Smooth muscle cell of the brain vasculature (primary cell): ENCODE data around the gene ARMC2.

ENCODE experiments used
- DNase-seq: peaks from one replicate; pipeline ENCODE4 v3.0.0-alpha.2; 2012; ENCODE audit warnings: low read depth, low spot score

ARMC2 gene

DNA sequence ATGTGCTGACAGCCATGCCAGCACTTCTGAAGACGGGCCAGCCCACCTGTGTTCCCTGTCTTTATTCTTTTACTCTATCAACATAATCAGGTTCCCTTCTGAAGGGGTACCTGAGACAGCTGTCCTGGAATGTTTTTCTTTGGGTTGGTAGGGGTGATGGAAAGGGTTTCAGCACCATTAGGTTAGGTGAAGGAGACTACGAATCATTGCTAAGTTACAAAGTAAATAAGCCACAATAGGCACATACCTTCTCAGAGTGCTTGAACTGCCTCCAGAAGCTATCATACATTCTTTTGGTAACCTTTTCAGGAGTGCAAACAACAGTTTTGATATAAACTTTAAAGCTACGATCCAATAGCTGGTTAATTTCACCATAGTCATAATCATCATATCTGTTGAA, 140.1 kb downstream of the ARMC2 start:
- DNase-seq, result no peak

DNA sequence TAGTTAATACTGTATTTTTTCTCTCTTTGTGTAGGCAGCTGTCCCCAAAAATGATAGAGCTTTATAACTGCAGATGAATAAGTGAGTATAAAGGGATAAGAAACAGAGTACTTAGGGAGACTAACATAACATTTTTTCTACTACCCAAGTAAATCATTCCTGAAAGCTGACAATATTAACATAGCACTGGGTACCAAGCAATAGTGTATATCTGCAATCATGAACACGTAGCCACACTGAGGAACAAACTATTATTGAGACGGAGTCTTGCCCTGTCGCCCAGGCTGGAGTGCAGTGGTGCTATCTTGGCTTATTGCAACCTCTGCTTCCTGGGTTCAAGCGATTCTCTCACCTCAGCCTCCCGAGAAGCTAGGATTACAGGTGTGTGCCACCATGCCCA, 140.5 kb downstream of the ARMC2 start:
- DNase-seq, result no peak

DNA sequence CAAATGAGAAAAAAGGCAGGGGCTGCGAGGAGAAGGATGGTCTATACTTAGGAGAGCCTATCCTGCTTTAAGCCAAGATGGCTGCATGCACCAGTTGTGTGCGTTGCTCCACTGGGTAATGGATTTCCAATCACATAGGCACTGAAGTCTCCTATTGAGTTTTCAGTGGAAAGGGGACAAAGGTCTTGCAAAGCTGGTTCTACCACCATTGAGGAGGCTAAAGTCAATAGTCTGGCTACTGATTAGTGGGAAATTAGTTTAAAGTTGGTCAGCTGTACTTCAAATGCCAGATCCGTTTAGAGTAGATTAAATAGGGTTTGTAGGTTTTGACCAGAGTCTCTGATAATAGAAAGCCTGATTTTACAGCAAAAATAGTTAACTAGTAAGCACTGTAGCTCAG, 141.5 kb downstream of the ARMC2 start:
- no peak for DNase-seq

DNA sequence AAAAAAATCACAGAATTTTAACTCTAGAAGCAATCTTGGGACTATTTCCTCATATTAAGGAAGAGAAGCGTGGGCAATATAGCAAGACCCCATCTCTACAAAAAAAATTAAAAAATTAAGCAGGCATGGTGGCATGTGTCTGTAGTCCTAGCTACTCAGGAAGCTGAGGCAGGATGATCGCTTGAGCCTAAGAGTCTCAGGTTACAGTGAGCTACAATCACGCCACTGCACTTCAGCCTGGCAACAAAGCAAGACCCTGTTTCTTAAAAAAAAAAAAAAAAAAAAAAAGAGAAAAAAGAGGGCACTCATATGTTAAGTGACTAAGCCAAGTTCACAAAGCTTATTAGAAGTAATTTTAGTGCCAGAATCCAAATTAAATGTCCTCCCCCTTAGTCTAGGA, 145.7 kb downstream of the ARMC2 start:
- no peak for DNase-seq

DNA sequence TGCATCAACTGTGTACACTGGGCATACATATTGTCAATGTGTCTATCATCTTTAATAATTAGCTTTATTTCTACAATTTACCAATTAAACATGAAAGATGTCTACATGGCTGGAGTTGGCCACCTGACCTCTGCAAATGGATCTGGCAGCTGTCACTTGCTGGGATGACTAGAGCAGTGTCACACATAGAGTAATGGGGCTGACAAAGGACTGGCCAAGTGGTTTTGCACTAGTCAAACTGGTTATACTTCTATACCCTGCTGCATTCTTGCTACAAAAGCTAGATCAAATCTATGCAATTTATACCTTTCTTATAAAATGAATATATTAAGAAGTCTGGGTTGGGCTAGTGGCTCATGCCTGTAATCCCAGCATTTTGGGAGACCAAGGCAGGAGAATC, 147.1 kb downstream of the ARMC2 start:
- no peak for DNase-seq

DNA sequence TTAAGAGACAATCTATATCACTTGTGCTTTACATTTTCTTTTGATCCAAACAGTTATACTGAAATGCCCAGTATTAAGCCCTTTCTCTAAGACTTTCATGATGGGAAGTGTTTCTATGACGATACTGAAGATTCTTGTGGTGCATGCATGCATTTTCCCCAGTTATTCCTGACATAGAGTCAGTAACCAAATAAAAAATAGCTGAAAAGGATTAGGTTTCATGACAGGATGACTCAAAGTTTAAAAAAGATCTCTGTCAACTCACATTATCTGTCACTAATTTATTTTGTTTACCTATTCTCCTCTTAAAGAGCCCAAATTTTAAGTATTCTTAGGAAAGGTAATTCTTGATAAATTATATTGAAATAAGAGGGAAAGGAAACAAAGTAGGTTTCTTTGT, 148.0 kb downstream of the ARMC2 start:
- DNase-seq, result no peak

DNA sequence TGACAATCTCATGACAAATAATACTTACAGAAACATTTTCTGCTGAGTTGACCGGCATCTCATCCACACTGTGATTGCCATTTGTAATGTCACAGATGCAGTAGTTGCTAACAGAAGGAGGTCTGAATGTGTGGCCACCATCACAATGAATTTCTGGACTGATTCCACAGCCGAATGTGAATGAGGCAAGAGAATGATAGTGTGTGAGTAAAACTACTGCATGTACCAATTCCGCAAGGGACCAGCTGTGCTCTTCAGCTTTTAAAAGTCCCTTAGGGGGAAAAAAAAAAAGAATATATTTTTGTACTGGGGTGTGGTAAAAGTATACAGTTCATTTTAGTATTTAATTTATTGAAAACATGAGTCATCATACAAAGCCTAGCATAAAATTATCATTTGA, 150.3 kb downstream of the ARMC2 start:
- no peak for DNase-seq

DNA sequence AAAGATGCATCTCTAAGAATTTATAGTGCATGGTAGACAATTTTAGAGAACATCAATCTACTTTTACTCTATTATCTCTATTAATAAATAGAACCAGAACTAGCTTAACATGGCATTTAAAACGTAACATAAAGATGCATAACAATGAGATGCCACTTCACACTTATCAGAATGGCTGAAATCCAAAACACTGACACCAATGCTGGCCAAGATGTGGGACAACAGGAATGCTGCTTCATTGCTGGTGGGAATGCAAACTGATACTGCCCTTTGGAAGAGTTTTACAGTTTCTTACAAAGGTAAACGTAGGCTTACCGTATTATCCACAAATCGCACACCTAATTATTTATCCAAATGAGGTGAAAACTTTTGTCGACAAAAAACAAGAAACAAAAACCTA, 151.2 kb downstream of the ARMC2 start:
- no peak for DNase-seq

DNA sequence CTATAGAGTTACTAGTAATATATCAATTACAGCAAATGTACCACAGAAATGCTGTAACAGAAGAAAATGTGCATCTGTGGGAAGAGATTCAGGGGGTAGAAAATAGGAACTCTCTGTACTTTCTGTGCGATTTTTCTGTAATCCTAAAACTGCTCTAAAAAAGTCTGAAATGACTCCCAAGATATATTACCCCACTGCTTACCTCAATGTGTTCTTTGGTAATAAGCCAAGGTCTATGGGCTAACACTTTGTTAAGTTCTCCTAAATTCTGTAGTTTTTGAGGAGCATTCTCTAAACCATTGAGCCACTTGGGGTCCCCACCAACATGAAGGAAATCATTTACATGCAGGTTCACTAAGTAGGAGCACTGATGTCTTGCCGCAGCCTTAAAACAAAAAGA, 152.1 kb downstream of the ARMC2 start:
- DNase-seq, result no peak

DNA sequence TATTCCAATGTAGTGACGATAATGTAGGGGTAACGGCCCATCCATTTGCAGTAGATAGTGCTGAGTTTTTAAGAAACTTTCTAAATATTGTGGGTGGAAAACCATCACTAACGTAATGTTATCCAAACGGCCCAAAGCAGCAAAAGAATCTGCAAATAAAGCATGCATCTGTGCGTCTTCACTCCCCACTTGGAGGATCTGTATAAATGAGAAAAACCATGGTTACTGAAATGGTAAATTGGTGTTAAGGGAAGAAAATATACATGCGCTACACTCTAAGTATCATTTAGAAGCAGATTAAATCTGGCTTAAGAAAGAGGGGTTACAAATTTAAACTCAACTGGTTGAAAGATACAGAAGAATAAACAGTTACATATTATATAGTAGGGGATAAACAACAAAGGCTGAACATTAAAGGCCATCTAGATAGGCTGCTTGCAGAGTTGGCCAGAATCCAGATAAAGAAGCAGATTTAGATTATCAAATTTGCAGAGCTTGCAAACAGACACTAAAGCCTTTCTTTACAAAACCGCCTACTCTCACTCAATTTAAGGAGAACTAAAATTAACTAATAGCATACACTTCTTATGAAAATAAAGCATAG, 153.2 kb downstream of the ARMC2 start:
- DNase-seq, result no peak

DNA sequence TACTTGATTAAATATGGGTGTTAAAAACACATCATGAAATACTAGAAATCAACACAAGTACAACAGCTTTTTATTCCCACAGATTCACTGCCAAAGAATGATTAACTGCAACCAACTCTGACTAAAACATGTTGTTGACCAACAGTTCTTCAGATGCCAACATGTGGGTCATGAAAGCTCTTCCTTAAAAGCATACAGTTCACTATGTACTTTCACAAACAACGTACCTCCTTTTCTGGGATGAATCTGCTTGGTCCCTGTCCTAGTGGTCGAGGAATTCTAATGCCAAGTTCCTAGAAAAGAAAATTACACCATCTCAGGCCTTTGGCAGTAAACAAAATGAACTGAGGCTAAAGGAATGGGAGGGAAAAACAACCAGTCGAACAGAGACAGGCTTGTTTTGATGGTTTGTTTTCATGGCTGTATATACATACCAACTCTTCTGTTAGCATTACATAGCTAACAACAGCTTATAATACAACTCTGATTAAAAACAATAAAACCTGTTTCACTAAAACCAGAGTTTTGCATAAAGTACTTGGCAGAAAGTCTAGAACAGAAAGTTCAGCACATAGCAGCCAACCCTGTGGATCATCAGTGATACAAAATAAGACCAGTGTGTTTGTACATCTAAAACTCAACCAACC, 154.0 kb downstream of the ARMC2 start:
- DNase-seq, result no peak

DNA sequence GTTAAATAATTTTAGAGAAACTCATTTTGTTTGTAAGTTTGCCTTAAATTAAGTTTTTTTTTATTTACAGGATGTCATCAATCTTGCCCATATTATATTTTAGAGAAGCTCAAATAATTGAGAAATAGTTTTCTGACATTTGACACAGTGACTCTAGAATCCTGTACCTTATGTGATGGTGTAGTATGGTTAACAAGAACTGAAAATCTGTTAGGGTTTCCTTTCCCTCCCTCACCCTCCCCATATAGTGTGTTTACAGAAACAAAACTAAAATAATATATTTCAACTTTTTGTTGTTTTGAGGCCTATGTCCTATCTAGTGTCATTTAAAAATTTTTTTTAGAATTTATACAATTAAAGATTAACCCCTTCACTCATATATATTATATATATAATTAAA, 154.7 kb downstream of the ARMC2 start:
- DNase-seq, result no peak

DNA sequence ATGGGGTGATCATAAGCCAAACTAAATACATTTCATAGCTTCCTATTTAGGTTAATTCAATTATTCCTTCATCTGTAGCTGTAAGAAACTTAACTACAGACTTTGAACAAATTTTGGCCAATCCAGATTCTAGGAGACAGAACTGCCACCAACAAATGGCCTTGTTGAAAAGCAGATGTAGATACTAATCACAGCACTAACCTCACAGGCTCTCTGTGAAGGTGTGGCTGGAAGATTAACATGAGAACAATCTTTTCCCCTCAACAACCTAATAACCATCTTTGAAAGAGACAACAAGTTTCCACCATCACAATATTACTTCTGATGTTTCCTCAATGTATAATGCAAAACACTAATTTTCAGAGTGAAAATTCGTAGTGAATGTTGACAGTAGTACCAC, 158.6 kb downstream of the ARMC2 start:
- no peak for DNase-seq

DNA sequence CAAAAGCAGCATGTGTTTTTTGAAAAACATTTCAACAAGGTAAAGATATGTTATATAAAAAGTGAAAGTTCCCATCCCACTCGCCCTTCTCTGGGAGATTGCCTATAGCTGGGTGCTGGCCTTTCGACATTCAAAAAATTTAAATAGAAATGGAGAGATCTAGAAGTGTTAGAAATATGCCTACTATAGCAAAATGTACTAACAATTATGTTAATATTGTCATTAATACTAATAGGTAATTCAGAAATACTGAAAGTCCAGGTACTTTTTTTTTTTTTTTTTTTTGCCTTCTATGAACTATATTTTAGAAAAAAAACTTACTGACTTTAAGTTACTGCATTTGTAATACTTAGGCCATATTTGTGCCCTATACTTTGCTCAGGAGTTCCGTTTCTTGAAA, 159.3 kb downstream of the ARMC2 start:
- no peak for DNase-seq

DNA sequence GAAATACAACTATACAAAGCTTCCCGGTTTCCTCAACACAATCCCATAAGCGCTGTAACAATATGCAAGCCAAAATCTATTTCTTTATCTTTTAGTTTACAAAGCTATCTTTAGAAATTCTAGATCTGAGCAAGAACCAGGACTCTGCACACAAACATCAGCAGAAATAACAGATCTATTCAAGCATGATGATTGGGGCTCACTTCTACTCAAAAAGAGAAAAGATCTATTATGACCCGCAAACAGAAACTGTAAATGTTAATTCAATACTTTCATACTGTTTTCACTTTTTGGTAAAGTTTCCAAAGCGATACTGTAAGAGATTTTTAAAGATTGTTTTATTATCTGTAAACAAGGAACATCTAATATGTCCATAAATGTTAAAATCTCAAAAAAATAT, 159.8 kb downstream of the ARMC2 start:
- DNase-seq, result no peak

DNA sequence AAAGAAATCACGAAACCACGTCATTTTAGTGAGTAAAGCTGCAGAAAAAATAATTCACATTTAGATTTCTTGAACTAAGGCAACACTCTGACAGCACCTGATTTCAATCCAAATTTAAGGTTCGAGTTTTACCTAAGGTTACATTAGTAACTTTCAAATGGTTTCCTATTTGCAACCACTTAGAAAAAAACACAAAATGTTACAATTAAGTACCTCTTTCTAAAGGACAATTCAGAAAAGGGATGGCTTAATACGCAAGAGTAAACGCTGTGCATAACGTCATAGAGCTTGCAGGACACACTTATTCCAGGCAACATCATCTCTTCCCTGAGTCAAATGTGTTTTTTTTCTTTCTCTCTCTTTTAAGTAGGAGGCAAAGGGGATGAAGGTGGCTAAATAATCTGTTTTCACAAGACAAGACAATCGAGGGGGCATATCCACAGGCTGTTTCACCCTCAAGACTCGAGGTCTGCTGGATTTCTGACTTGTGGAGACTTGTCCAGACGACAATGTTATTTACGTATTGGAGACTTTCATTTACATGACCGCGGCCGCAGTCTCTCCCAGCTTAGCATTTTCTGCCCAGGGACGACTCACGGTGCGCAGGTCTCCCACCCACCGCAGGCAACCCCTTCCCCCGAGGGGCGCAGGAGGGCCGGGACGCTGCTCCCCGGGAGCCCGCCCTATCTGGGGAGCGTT, 160.5 kb downstream of the ARMC2 start:
- no peak for DNase-seq

DNA sequence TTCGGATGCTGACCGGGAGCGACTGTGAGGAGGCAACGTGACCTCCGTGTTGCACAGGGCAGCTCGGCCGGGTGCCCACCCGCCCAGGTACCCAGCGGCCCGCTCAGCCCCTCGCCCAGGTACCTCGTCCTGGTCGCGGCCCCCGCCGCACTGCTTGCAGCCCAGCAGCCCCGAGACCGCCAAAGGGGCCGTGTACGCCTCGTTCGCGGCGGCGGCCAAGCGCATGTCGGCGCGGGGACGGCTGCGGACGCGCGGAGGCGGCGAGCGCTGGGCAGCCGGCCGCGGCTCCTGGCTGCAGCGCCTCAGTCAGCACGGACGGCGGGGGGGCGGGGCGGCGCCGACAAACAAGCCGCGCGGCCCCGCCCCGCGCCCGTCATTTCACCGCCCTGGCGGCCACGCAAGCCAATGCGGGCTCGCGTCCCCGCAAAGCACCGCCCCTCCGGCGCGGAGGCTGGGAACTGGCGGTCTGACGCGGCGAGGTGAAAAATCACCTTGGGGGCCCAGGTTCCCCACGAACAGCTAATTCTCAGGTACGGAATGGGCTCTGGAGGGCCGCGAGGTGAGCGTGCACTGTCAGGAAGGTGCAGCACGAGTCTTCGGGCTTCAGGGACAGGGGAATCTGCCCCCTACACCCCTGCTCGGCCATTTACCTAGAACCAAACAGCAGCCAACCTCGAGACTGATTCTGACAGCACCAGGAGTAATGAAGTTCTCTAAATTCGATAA, 161.2 kb downstream of the ARMC2 start:
- DNase-seq, result peak; percentile 73

DNA sequence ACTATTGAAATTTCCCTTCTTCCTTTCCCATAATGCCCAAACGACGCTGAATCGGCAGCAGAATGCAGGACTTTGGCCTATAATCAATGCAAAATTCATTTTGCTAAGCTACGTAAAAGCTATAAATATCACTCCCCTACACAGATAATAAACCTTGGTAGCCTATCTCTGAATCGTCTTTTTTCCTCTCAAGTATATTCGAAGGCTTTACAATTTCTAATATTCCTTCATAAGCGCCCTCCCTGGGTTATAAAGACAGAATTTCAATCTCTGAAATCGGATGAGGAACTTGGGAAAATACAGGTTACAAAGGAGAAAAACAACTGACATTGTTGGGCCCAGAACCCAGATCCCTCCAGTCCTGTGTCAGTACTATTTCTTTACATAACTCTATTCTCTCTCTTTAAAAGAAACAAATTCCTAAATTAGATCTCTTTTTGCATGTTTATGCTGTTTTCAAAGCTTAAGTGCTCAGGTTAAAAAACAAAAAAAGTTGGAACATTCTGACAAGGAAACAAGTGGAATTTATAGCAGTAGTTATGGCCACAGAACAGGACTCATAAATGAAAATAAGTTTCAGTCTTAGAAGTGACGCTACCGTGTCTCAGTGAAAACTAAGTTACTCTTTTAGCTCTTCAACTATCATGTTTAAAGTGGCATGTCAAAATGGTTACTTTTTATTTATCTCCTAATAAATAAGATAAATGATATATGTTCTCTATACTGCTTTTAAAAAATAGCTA, 161.9 kb downstream of the ARMC2 start:
- no peak for DNase-seq

DNA sequence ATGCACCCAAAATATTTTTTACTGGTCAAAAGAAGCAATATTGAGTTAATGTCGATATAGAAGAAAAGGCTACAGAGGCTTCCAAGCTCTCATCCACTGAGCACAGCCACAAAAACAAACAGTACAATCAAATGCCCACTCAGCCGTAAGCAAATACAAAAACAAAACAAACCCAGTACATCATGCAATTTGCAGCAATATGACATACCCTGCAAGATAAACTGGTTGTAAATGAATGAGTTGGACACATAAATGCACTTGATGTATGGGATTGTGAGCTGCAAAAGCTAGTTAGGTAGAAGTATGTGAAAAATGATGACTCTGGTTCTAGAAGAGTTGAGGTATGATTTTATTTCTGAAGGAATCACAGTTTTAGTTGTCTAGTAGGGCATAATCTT, 162.5 kb downstream of the ARMC2 start:
- no peak for DNase-seq

DNA sequence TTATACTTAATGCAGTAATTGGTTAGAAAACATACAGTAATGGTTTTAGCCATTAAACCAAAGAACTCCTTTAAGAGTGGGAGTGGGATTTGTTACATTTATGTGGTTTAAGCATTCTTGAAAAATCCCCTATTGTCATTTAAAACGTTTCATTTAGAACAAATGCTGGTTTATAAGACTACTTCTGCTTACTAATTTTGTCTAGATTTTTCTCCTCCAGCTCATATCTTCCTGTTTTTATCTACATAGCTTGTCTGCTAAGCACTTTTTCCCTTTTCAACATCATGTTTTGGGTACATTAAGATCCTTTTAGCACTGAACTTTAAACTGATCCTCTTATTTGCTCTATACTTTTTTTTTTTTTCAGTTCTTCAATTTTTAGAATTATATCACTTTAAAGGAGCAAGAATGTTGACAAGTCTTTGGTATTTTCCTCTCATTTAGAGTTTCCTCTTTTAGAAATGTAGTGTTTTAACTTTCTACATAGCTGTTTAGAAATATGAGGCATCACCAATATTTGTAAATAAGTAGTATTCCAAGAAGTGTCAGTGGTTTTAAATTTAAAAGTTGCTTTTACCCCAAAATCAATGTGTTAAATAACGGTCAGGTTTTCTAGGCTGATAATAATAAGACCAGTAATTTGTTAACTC, 165.6 kb downstream of the ARMC2 start:
- no peak for DNase-seq

DNA sequence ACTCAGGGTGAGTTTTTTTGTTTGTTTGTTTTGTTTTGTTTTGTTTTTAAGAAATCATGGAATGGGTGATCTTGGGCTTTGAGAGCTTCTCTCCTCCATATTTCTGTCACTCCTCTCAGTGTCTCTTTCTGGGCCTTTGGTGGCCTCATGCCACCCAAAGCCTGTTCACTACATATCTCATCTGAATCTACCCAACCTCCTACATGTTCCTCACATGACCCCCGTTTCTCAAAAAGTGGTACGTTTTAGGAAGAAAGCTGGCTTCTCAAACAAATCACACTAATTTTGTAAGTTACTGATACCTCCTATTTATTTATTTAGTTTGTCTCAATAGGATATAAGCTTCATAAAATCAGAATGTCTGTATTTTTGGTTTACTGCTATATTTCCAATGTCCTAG, 166.4 kb downstream of the ARMC2 start:
- no peak for DNase-seq
